Smooth muscle cell (in vitro differentiated cells): ENCODE data around the gene MERTK. TPM values are rescaled to one million over a fixed set of nuclear protein-coding genes. Genes with fewer than 3 reads are reported as not detected.

ENCODE experiments used
- DNase-seq: peaks from one replicate; lab custom pipeline; 2025; ENCODE audit not compliant: unreplicated experiment; lab: John Stamatoyannopoulos, UW
- H2AFZ ChIP-seq: fragments of 200-600 bp; sonication (generic); 2 replicates; pipeline ENCODE4 v1.6.0; 2016; ENCODE audit warnings: antibody characterized with exemption, low read depth, mild to moderate bottlenecking
- H3F3A ChIP-seq: fragments of 200-600 bp; sonication (generic); 2 replicates; pipeline ENCODE4 v1.6.0; 2017; ENCODE audit warnings: antibody characterized with exemption, low read depth
- H3K27ac ChIP-seq: fragments of 200-600 bp; sonication (generic); 2 replicates; pipeline ENCODE4 v1.5.1; 2016; ENCODE audit warnings: low read depth, mild to moderate bottlenecking
- H3K27me3 ChIP-seq: fragments of 200-600 bp; sonication (generic); 2 replicates; pipeline ENCODE4 v1.6.1; 2016; ENCODE audit warnings: low read depth, mild to moderate bottlenecking
- H3K36me3 ChIP-seq: fragments of 200-600 bp; sonication (generic); 2 replicates; pipeline ENCODE4 v1.5.1; 2016; ENCODE audit warnings: low read depth
- H3K4me1 ChIP-seq: fragments of 200-600 bp; sonication (generic); 2 replicates; pipeline ENCODE4 v1.5.1; 2016; ENCODE audit warnings: low read depth
- H3K4me2 ChIP-seq: fragments of 200-600 bp; sonication (generic); 2 replicates; pipeline ENCODE4 v1.6.0; 2016; ENCODE audit warnings: mild to moderate bottlenecking
- H3K4me3 ChIP-seq: fragments of 200-600 bp; sonication (generic); 2 replicates; pipeline ENCODE4 v1.5.1; 2016; ENCODE audit warnings: mild to moderate bottlenecking
- H3K79me2 ChIP-seq: fragments of 200-600 bp; sonication (generic); 2 replicates; pipeline ENCODE4 v1.6.0; 2016; ENCODE audit warnings: low read depth, mild to moderate bottlenecking
- H3K9ac ChIP-seq: fragments of 200-600 bp; sonication (generic); 2 replicates; pipeline ENCODE4 v1.6.0; 2016; ENCODE audit warnings: low read depth
- H3K9me3 ChIP-seq: fragments of 200-600 bp; sonication (generic); replicated peaks from 2 replicates; pipeline ENCODE4 v1.5.1; 2016; ENCODE audit warnings: low read depth
- H4K20me1 ChIP-seq: fragments of 200-600 bp; sonication (generic); 2 replicates; pipeline ENCODE4 v1.6.0; 2016; ENCODE audit warnings: low read depth
- WGBS: methylation state at CpG from one replicate; pipeline ENCODE4 v1.1.7; 2016; ENCODE audit warnings: low lambda C conversion rate; 5-methylcytosine and 5-hydroxymethylcytosine counted together
- polyA plus RNA-seq: library from polyadenylated mRNA; unstranded; fragments of >200 nt; fragmentation: Nextera tagmentation; extraction: Ambion mirVana; gene quantifications from 2 replicates; pipeline ENCODE4 v1.2.1, GENCODE V29; 2016
- total RNA-seq: library from RNA; depleted of rRNA; stranded (reverse); fragments of >200 nt; gene quantifications from 2 replicates; pipeline ENCODE4 v1.2.3, GENCODE V29; 2014
- TF ChIP-seq, protein P1 (sequence below): fragments of 200-600 bp; sonication (generic); IDR thresholded peaks from 2 replicates; pipeline ENCODE4 v1.5.1; 2017; ENCODE audit warnings: borderline replicate concordance, mild to moderate bottlenecking, antibody characterized with exemption; ENCODE audit not compliant: insufficient read depth, poor library complexity, severe bottlenecking

The MERTK gene
- total and polyA plus RNA-seq, 2 experiments from 2014 or later: 5.1 to 9.4 TPM

DNA sequence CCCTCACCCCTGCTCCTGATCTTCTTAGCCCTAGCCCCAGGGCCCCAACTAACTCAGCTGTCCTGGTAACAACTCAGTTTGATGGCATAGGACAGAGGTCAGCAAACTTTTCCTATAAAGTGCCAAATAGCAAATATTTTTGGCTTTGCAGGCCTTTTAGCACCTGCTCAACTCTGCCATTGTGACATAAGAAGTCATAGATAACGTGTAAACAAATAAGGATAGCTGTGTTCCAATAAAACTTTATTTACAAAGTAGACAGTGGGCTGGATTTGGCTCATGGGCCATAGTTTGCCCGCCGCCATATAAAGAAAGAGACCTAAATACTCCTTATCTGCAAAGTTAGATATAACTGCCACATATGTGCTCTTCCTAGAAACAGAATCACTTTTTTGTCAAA, 129.4 kb downstream of the MERTK start:
- 94% methylated on average over 3 of the region's 3 CpGs for WGBS
- TF ChIP-seq, protein P1, sequence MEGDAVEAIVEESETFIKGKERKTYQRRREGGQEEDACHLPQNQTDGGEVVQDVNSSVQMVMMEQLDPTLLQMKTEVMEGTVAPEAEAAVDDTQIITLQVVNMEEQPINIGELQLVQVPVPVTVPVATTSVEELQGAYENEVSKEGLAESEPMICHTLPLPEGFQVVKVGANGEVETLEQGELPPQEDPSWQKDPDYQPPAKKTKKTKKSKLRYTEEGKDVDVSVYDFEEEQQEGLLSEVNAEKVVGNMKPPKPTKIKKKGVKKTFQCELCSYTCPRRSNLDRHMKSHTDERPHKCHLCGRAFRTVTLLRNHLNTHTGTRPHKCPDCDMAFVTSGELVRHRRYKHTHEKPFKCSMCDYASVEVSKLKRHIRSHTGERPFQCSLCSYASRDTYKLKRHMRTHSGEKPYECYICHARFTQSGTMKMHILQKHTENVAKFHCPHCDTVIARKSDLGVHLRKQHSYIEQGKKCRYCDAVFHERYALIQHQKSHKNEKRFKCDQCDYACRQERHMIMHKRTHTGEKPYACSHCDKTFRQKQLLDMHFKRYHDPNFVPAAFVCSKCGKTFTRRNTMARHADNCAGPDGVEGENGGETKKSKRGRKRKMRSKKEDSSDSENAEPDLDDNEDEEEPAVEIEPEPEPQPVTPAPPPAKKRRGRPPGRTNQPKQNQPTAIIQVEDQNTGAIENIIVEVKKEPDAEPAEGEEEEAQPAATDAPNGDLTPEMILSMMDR: no peak
- peaks cover 17% of the 10 kb centered on the region for H3K4me1 ChIP-seq
- no peak overlapping the region for H2AFZ ChIP-seq
- no peaks in the 10 kb centered on the region for H4K20me1 ChIP-seq
- no peak overlapping the region for H3K27ac ChIP-seq
- no peak for DNase-seq
- H3K9ac ChIP-seq: no peak overlapping the region
- H3F3A ChIP-seq: peaks cover 21% of the 10 kb centered on the region
- H3K4me2 ChIP-seq: no peak overlapping the region
- H3K36me3 ChIP-seq: no peaks in the 10 kb centered on the region
- no peak overlapping the region for H3K4me3 ChIP-seq
- no peaks in the 10 kb centered on the region for H3K79me2 ChIP-seq
- no peaks in the 10 kb centered on the region for H3K27me3 ChIP-seq
- H3K9me3 ChIP-seq: no peaks in the 10 kb centered on the region

- TF ChIP-seq, protein P1: no peak
- Histone ChIP-seq H3K9me3 (no peaks in the 10 kb centered on the region), H3F3A (peaks cover 34% of the 10 kb centered on the region), H3K4me2 (no peak overlapping the region), H3K9ac (no peak overlapping the region), H2AFZ (no peak overlapping the region), H4K20me1 (no peaks in the 10 kb centered on the region), H3K27me3 (no peaks in the 10 kb centered on the region), H3K36me3 (no peaks in the 10 kb centered on the region), H3K4me1 (peaks cover 20% of the 10 kb centered on the region), H3K4me3 (no peak overlapping the region), H3K27ac (no peak overlapping the region), H3K79me2 (no peaks in the 10 kb centered on the region)
- WGBS: 93% methylated on average over 2 of the region's 2 CpGs
- no peak for DNase-seq
These were observed 130.8 kb downstream of the MERTK start for GRCh38 chr2:112029164-112029563.

DNA sequence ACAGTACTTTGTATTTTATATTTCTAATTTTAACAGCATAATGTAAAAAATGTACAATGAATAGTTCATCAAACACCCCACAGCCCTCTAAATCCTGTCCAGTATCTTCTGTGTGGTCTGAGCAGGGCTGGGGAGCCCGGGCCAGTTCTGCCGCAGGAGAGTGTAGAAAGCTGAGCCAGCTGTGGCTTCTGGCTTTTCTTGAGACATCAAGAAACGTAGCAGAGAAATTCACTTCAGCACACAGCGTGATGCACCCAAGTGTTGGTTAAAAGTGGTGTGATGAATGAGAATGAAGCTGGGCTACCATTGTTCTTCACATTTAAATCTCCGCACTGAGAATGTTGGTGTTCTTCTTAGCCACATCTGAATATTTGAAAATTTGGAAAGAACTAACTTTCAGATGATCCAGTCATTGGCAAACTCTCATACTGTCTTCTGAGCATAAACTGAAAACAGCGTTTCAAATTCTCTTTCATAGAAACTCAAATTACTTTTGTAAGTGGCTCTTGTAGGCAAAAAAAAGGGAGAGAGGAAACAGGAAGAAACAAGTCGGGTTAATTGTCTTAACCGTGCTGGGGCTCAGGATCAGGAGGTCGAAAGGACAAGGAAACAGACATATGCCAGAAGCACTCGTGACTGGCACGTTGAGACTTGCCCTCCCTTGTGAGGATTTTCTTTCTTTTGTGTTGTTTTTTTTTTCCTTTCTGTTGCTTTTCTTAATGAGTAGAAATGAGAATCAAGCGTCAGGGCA, 133.2 kb downstream of the MERTK start:
- Histone ChIP-seq H3K9ac (no peak overlapping the region), H3K79me2 (no peaks in the 10 kb centered on the region), H3K4me1 (peaks cover 20% of the 10 kb centered on the region), H3K4me3 (peak overlapping the region; percentile 28), H4K20me1 (no peaks in the 10 kb centered on the region), H3K27me3 (no peaks in the 10 kb centered on the region), H2AFZ (peak overlapping the region; percentile 44), H3K4me2 (peak overlapping the region; percentile 79), H3K36me3 (no peaks in the 10 kb centered on the region), H3K27ac (peak overlapping the region; percentile 82), H3F3A (peaks cover 34% of the 10 kb centered on the region), H3K9me3 (no peaks in the 10 kb centered on the region)
- TF ChIP-seq, protein P1: no peak
- 19% methylated on average over 12 of the region's 12 CpGs for WGBS
- no peak for DNase-seq

DNA sequence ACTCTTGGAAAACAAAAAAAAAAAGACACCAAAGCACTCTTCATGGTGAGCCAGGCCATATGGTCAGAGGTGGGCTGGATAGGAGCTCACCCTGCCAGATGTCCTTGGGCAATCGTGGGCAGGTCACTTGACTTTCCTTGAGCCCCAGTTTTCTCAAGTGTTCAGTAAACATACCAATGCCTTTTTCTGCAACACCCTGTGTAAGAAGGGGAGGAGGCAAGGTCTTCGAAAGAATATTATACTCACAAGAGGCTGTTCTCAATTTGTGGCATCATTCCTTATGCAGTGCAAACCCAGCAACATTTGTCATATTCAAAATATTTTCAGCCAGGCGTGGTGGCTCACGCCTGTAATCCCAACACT, 133.8 kb downstream of the MERTK start:
- 71% methylated on average over 4 of the region's 4 CpGs for WGBS
- no peak for DNase-seq
- Histone ChIP-seq H3K79me2 (no peaks in the 10 kb centered on the region), H2AFZ (no peak overlapping the region), H3K36me3 (no peaks in the 10 kb centered on the region), H3K27me3 (no peaks in the 10 kb centered on the region), H3K9ac (no peak overlapping the region), H3K4me2 (peak overlapping the region; percentile 79), H4K20me1 (no peaks in the 10 kb centered on the region), H3K4me3 (no peak overlapping the region), H3K4me1 (peaks cover 20% of the 10 kb centered on the region), H3K27ac (peak overlapping the region; percentile 82), H3K9me3 (no peaks in the 10 kb centered on the region), H3F3A (peaks cover 34% of the 10 kb centered on the region)
- TF ChIP-seq, protein P1: no peak
